Anterior cingulate cortex (tissue), 58 donors: ENCODE measurements around the gene THSD7A.

Experiments used
- DNase-seq, 58 donors: peaks; one replicate each; lab custom pipeline; 2025; lab: John Stamatoyannopoulos, UW

Gene THSD7A

GRCh38 chr7:11818281-11818680 is 13.7 kb downstream of the THSD7A start:
- DNase-seq: no peak

GRCh38 chr7:11817111-11817740 is 14.8 kb downstream of the THSD7A start:
- no peak for DNase-seq

- DNase-seq: no peak
These were observed 20.3 kb downstream of the THSD7A start for GRCh38 chr7:11811709-11812108.

GRCh38 chr7:11810043-11810625 is 21.9 kb downstream of the THSD7A start:
- DNase-seq: no peak

GRCh38 chr7:11807000-11807399 is 25.0 kb downstream of the THSD7A start:
- no peak for DNase-seq

- no peak for DNase-seq
These were observed 27.4 kb downstream of the THSD7A start for GRCh38 chr7:11804621-11805020.

- no peak for DNase-seq
These were observed 36.8 kb downstream of the THSD7A start for GRCh38 chr7:11795231-11795630.

GRCh38 chr7:11792166-11792565 is 39.8 kb downstream of the THSD7A start:
- no peak for DNase-seq

GRCh38 chr7:11788568-11788967 is 43.4 kb downstream of the THSD7A start:
- no peak for DNase-seq

- no peak for DNase-seq
These were observed 44.5 kb downstream of the THSD7A start for GRCh38 chr7:11787534-11787933.

GRCh38 chr7:11786186-11786585 is 45.8 kb downstream of the THSD7A start:
- no peak for DNase-seq

GRCh38 chr7:11784769-11785536 is 47.0 kb downstream of the THSD7A start:
- DNase-seq: no peak

GRCh38 chr7:11779864-11780674 is 51.9 kb downstream of the THSD7A start:
- no peak for DNase-seq

- no peak for DNase-seq
These were observed 56.0 kb downstream of the THSD7A start for GRCh38 chr7:11776039-11776438.

GRCh38 chr7:11775401-11775800 is 56.6 kb downstream of the THSD7A start:
- no peak for DNase-seq

- no peak for DNase-seq
These were observed 63.7 kb downstream of the THSD7A start for GRCh38 chr7:11768263-11768662.

- DNase-seq: no peak
These were observed 64.8 kb downstream of the THSD7A start for GRCh38 chr7:11767148-11767547.

- no peak for DNase-seq
These were observed 71.6 kb downstream of the THSD7A start for GRCh38 chr7:11760372-11760771.

GRCh38 chr7:11758627-11759111 is 73.3 kb downstream of the THSD7A start:
- DNase-seq: no peak

GRCh38 chr7:11757153-11757552 is 74.8 kb downstream of the THSD7A start:
- no peak for DNase-seq

GRCh38 chr7:11754933-11755332 is 77.1 kb downstream of the THSD7A start:
- no peak for DNase-seq
